CD4-positive, alpha-beta T cell treated with Interleukin-12 subunit alpha and Interleukin-12 subunit beta, for 1 hour (primary cell): Measurements from ENCODE around the gene RXRA.
A peak's percentile ranks its signal among the peaks of the same experiment; 100 is the strongest.

Experiments
- DNase-seq: peaks from one replicate; pipeline ENCODE4 v3.0.0-alpha.2; 2020

The RXRA gene

DNA sequence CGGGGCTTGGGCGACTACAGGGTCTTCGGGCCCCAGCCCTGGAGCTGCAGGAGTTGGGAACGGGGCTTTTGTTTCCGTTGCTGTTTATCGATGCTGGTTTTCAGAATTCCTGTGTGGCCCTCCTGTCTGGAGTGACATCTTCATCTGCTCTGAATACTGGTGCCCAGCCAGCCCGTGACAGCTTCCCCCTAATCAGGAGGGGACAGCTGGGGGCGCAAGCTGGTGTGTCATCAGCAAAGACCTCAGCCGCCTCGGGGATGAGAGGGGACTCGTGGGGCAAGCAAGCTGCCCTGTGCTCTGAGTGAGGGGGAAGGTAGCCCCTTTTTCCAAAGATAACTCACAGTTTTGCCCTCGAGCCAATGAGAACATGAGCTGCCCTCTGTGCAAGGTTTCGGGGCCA is 110.7 kb downstream of the RXRA start:
- DNase-seq, result no peak

DNA sequence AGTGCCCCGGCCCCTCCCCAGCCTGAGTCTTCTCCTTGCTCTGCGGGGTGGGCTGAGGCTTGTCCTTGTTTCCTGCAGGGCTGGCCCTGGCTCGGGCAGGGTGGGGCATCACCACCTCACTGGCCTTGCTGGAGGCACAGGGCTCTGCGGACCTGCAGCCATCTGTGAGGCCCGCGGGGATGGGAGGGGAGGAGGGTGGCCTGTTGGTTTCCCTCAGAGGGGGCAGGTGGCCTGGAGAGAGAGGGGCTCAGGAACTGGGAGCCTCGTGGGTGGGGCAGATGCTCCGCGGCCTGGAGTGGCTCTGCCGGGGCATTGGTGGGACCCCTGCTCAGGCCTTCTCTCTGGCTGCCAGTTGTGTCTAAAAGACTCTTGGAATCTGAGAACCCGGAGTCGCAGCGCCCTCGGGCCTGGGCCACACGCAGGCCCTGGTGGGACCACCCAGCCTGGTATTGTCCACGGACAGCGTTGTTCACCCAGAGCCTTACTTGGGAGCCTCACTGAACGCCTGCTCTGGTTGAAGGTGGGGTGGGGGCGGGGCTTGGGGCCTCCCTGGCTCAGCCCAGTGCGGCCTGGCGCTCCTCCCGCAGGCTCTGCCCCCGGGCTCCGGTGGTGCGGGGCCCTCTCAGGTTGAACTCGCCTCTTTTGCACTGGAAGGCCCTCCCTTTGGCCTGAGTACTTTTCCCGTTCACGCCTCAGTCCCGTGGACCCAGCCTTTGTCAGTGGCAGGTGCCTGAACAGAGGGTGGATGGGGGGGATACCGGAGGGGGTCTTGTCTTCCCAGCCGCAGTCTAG is 111.3 kb downstream of the RXRA start:
- DNase-seq, result no peak

DNA sequence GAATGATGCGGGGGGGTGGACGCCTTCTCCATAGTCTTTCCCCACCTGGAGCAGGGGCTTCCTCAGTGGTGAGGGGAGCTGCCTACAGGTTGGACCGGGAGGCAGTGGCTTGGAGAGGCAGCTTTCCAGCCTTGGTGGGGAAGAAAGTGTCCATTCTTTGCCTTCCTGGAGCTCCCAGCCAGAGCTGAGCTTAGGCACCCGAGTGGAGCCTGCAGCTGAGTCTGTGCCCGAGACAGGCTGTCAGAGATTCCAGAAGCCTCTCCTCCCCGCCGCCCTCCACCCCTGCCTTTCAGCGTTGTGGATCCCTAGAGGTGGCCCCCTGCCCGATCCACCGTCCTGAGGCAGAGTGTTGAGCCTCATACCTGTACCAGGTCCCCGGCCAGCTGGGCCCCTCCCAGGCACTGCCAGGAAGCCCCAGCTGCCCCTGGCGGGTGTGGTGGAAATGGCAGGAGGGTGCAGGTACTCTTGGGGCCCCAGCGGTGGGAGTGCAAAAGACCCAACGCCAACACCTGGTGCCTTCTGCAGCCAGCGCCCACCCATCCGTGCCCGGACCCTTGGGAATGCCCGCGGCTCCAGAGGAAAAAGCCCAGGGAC is 112.0 kb downstream of the RXRA start:
- no peak for DNase-seq

DNA sequence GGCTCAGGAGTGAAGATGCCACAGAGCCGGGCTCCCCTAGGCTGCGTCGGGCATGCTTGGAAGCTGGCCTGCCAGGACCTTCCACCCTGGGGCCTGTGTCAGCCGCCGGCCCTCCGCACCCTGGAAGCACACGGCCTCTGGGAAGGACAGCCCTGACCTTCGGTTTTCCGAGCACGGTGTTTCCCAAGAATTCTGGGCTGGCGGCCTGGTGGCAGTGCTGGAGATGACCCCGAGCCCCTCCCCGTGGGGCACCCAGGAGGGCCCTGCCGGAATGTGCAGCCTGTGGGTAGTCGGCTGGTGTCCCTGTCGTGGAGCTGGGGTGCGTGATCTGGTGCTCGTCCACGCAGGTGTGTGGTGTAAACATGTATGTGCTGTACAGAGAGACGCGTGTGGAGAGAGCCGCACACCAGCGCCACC is 113.1 kb downstream of the RXRA start:
- no peak for DNase-seq

DNA sequence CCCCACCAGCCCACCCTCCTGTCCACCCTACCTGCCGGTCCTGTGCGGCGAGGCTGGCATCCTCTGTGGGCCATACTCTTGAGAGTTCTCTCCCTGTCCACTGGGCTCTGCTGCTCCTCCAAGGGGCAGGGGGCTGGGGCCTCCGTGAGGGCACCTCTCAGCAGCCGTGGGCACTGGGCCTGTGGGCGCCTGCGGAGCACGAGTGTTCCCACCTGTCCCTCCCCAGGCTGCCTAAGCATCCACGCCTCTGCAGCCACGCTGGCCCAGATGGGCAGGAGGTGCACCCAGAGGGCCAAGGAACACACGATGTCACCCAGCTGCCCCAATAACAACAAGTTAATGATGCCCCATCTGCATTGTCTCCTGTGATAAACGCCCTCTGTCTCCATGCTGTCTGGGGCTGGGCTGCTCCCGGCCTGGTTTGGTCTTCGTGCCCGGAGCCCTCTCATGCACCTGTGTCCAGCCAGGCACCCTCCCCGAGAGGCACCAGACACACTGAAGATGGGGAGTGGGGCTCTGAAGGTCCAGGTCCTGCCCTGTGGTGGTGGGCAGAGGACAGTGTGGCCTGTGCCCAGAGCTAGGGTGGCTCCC is 114.5 kb downstream of the RXRA start:
- DNase-seq, result no peak

DNA sequence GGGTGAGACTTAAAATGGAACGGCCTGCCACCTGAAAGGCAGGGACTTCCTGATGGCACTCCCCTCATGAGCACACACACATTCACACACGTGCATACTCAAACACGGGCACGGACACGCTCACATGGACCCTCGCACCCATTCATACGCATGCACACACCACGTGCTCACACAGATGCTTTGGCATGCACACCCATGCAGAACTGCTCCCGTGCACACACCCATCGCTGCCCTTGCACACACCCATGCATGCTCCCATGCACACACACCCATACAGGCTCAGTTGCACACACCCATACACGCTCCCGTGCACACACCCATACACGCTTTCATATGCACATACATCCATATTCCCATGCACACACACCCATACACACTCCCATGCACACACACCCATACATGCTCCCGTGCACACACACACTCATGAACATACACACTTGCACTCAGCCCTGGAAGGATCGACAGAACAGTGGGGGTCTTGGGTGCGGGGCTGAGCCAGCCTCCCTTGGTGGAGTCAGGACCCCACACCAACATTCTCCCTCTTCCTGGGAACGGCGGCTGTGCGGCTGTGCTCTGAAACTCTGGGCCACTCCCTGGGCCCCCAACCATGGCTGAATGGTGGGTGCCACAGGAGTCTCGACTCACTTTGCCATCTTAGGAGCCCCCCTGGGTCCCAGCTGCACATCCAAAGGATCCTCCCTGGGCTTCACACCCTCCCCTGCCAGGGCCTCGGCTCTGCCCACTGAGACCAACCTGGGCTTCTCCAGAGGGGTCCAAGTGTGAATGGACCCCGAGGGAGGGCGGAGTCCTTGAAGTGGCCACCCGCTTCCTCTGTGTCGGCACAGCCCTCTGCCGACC is 115.2 kb downstream of the RXRA start:
- no peak for DNase-seq

DNA sequence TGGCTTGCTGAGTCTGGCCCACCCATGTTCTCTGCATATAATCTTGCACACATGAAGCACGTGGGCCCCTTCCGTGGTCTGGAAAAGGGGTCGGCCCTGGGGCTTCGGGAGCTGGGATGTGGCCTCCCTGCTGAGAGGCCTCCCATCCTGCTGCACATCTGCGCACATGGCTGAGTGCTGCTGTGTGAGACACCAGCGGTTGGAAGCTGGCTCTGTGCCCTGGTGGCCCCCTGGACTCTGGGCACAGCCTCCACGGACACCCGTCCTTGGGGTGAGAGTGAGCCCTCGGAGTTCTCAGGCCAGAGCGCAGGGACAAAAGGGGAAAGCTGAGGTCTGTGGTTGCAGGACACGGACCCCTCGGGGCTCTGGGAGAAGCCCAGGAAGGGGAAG is 115.8 kb downstream of the RXRA start:
- no peak for DNase-seq

DNA sequence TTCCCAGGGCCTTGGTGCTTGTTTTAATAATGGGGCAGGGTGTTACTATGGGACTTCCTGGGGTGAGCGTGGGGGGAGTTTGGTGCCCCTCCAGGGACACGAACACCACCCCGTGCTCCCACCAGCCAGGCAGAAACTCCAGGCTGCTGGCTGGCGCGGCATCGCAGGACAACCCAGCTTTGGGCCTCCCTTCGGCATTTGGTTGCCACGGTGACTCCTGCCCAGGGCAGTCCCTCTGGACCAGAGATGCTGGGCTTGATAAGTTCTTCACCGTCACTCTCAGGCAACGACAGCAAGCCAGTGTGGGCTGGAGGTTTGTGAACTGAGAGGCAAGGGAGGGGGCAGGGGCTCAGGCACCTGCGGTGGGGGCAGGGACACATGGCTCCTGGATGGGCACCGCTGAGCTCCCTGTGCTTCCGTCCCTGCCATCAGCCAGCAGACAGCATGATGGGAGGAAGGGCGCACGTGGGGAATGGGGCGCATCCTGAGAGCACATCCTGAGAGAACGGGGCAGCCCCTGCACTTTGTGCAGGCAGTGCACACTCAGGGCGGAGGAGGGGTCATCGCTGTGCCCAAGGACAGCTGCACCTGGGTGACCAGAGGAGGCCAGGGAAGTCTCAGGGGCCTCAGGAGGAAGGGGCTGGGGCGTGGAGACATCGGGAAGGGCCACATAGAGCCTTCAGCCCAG is 116.4 kb downstream of the RXRA start:
- no peak for DNase-seq

DNA sequence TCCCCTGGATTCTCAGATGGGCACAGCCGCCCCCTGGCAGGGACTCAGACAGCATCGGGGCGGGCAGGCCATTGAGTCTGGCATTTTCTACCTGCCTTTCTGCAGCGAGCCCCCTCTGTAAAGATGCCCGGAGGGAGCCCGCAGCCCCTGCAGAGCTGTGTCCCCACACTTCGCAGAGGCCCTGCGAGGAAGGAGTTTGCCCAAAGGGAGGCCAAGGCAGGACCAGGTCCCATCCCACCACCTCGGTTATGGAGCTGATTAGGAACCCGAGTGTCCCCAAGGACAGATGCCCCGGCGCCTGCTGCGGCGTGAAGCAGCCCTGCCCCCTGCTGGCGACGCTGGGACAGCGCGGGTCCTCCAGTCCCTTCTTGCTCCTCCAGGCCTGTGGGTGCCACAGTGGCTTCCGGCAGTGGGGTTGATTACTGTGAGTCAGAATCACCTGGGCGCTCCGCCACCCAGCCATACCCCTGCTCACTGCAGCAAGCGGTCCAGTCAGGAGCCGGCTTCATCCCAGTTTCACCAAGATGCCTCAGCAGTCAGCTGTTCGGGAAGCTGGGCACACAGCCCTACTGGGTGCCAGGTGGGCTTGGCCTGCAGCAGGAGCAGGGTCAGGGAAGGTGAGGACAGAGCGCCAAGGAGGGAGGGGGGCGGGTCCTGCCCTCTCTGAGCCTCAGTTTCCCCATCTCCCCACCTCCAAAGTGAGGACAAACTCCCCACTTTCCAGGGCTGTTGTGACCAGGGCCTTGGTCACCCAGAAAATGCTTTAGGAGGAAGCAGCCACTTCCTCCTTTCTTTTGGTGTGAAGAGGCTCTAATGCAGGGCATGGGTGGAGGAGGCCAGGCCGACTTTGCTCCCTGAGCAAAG is 117.2 kb downstream of the RXRA start:
- DNase-seq, result peak; percentile 91

DNA sequence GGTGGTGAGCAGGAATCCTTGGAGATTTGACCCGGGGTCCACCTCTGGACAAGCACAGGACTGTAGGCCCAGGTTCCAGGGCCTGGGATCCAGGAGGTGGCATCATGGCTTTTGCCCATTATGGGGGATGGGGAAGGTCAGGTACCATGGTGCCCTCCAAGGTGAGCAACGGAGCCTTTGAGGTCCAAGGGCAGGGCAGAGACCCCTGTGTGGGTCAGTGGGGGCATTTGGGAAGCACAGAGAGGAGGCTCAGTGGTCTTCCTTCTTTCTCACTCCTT is 117.7 kb downstream of the RXRA start:
- DNase-seq, result no peak

DNA sequence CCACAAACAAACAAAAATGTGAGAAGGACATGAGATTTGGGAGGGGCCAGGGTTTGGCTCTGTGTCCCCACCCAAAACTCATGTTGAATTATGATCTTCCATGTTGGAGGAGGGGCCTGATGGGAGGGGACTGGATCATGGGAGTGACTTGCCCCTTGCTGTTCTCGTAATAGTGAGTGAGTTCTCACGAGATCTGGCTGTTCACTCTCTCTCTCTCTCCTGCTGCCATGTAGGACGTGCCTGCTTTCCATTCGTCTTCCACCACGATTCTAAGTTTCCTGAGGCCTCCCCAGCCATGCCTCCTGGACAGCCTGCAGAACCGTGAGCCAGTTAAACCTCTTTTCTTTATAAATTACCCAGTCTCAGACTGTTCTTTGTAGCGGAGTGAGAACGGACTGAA is 118.7 kb downstream of the RXRA start:
- no peak for DNase-seq

DNA sequence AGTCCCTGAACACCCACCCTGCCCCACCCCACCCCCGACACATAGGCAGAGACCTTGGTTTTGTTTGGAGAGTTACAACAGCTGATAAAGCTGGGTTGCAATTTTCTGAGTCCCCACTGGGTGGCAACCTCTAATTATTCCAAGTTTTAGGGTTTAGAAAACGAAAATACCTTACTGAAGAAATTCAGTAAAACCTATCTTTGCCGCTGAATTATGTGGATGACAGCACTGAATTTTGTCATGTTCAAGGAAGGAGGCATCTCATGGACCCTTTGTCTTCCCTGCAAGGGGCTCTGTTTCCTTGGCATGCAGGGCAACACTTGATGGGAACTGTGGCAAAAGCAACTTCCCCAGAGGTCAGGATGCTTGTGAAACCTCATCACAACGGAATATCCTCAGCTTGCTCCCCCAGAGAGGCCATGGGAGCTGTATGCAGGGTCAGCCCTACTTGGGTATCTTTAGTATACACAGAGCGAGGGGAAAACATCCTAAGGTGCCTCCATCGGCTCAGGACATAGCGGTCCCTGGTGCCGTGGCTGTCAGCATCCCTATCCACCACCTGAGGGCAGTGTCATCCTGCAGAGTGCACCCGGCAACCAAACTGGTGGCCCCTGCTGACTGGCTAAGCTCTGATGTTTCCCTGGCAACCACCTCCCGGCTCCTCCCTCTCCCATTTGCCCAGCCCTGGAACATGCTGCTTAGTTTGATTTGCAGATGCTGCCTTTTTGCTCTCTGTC is 123.1 kb downstream of the RXRA start:
- peak; percentile 89 for DNase-seq

DNA sequence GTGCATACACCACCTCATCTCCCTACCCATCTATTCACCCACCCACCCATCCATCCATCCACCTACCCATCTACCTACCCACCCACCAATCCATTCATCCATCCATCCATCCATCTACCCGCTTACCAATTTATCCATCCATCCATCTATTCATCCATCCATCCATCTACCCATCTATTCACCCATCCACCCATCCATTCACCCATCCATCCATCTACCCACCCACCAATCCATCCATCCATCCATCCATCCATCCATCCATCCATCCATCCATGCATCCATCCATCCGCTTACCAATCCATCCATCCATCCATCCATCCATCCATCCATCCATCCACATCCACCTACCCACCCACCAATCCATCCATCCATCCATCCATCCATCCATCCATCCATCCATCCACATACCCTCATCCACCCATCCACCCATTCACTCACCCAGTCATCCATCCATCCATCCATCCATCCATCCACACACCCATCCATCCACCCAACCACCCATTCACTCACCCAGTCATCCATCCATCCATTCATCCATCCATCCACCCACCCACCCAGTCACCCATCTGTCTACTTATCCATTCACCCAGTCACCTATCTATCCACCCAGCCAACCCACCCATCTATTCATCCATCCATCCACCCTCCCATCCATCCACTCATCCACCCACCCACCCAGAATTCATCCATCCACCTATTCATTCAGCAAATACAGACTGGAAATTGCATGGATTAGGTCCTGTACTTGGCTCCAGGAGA is 125.6 kb downstream of the RXRA start:
- no peak for DNase-seq

DNA sequence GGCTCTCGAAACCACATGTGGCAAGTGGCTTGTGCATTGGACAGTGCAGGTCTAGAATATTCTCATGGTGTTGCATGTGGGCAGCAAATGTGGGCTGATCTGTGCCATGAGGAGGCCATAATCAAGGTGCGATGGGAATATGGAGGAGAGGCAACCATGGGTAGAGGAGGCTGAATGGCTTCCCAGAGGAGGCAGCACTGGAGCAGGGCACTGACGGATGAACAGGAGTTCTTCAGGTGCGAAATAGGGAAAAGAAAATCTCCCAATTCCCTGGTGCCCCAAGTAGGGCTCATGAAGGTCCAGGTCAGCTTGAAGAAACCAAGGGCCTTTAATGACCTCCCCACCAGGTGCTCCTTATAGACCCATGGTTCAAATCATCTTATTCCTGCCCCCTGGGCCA is 126.5 kb downstream of the RXRA start:
- no peak for DNase-seq

DNA sequence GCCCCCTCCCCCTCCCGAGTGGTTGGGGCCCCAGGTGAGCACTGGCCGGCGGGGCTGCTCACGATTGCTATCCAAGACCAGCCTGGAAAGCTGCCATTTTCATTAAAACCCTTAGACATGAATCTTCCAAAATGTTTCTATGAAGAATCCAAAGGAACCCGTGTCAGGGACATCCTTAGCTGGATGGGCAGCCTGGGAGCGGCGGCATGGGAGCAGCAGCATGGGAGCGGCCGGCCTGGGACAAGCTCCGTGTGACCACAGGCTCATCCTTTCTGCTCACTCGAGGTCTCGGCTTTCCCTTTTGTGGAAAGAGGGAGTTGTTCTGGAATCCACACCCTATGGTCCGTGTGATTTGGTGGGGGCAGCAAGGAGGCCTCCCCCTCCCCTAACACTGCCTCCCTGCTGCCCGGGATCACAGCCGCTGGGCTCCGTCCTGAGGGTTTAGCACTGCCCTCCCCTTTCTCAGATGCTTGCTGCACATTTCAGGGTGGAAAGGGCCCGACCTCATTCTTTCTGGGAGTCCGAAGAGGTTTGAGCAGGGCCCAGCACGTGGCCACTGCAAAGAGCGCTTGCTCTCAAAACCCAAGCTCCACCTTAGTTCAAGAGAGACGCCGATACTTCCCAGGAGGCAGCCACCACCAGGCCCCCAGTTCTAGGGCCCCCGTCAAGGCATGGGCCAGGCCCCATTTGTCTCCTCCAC is 127.7 kb downstream of the RXRA start:
- no peak for DNase-seq

DNA sequence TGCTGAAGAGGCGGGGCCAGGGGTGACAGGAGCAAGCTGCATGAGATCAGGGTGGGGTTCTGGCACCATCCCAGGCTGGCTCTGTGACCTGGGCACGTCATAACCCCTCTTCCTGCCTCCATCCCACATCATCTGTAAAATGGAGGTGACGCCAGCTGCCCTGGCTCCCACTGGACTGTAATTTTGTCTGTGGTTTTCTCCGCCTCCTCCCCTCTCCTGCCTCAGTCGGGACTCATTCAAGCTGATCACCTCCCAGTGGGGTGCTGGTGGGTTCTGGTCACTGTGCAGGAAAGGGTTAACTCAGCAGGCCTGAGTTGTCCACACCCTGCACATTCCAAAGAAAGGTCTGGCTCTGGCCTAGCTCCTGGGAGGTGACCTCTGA is 128.2 kb downstream of the RXRA start:
- no peak for DNase-seq

DNA sequence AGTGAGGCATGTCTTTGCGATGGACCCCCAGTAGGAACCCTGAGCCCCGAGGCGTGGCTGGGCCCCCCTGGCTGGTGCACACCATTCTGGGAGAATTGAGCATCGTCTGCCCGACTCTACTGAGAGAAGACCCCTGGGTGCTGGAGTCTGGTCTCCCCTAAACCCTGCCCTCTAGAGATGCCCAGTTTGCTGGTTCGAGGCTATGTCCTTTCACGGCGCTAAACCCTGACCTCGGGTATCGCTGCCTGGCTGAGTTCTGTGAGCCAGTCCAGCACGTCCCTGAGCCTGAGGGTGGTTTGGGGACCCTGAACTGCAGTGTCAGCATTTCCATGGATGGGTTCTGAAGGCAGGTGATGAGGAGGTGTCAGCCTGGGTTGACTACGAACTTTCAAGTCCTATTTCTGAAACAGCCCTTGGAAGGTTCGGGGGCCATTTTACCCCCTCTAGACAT is 128.8 kb downstream of the RXRA start:
- no peak for DNase-seq

DNA sequence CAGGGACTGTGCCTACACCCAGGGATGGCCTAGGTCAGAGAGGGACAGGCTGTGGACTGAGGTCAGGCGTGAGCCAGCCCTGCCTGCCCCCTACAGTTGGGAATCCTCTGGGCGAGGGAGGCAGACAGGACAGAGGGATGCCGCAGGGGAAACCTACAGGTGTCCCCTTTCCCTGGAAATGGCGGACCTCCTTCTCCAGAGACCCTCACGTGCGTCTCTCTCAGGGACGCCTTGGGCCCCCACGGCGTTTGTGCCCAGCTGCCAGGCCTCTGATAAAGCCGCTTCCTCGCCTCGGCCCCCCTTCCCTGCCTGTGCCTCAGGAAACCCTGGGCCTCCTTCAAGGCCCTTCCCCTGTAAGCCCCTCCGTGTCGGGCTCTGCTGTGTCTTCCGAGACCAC is 129.3 kb downstream of the RXRA start:
- no peak for DNase-seq

DNA sequence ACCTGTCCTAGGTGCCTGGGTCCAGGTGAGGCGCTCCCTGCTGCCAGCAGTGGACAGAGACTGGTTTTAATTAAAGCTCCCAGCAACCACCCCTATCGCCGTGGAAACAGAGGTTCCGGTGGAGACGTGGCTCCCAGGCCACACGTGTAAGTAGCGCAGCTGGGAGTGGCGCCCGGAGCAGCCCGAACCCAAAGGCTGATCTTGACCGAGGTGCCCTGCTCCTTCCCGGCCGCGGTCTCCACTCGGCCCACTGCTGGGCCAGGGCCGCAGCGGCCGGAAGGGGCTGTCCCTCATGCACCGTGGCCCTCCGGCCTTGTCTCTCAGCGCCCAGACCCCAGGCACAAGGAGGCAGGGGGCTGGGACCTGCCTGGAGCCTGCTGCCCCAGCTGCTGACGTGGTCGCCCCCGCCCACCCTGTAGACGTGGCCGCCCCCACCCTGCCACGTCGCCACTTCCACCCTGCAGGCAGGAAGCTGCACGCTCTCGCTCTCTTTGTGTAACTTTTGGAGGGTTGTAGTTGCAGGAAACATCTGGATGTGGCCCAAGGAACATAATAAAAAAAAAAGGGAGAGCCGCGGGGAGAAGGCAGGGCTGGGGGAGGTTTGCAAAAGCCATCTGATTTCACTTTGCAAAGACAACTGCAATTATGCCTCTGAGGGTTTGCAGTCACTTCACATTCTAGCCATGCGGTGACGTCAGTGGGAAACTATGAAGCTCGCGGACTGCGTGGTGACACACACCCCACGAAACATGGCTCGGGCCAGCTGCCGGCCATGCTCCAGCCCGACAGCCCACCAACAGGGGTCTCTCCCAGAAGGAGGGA is 129.9 kb downstream of the RXRA start:
- DNase-seq, result peak; percentile 83
